ENCODE results near the gene PRRG2. TPM values are rescaled to one million over a fixed set of nuclear protein-coding genes. Genes with fewer than 3 reads are reported as not detected.

The PRRG2 gene
- total RNA-seq (under 1 TPM; 0.24 to 0.89 (median 0.69) TPM), polyA plus RNA-seq (10 to 100 TPM in 1 of 3 donors, 1 to 10 TPM in 2; 1.4 to 16.0 (median 5.9) TPM)
- long read RNA-seq, donor 1 = 0 reads
- long read RNA-seq, donor 2 = 0 reads

DNA sequence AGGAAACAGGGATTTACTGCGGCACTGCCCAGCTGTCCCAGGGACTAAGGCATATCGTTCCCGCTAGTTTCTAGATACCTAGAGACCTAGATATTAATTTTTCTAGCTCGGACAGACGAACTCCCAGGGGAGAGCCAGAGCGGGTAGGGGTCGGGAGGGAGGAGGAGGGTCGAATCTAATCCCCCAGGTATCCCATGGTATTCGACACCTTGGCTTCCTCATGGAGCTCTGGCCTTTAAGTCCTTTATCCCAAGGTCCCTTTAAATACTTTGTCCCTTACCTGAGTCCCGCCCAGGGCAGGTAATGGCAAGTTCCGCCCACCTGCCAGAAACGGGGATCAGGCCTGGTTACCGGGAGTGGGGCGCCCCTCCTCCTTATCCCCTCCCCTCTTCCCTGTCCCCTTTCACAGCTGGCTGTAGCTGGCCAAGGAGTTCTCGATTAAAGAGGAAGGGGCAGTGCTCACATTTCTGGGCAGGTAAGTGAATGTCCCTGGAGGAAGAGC lies at the start of gene PRRG2:
TSS of gene PRRG2 (plus strand) at position 310 of the 502 bp plus-strand sequence. CDS start 1,904 bp downstream, outside the sequence.
- 21 to 30% (median 28%) methylated on average over 15 of the region's 15 CpGs for WGBS, 3 donors
- Histone ChIP-seq H3K9me3 (no peaks in the 10 kb centered on the region), H3K4me1 (peaks cover 30% of the 10 kb centered on the region), H3K4me3 (peak within 1 kb of the TSS; percentile 88), H3K36me3 (ENCODE audit: insufficient read depth in 1 of 2, low read depth in 1 of 2) (peaks cover 0 to 5% of the 10 kb centered on the region in 2 donors), H3K27me3 (ENCODE audit: insufficient read depth in 3 of 3, low read length in 2 of 3) (no peaks in the 10 kb centered on the region), H3K27ac (peak within 1 kb of the TSS; percentile 80)
- ATAC-seq = no peak
- intact Hi-C loops (cut with DNase I) = no loop called here
- TF ChIP-seq, protein P1, sequence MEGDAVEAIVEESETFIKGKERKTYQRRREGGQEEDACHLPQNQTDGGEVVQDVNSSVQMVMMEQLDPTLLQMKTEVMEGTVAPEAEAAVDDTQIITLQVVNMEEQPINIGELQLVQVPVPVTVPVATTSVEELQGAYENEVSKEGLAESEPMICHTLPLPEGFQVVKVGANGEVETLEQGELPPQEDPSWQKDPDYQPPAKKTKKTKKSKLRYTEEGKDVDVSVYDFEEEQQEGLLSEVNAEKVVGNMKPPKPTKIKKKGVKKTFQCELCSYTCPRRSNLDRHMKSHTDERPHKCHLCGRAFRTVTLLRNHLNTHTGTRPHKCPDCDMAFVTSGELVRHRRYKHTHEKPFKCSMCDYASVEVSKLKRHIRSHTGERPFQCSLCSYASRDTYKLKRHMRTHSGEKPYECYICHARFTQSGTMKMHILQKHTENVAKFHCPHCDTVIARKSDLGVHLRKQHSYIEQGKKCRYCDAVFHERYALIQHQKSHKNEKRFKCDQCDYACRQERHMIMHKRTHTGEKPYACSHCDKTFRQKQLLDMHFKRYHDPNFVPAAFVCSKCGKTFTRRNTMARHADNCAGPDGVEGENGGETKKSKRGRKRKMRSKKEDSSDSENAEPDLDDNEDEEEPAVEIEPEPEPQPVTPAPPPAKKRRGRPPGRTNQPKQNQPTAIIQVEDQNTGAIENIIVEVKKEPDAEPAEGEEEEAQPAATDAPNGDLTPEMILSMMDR (IDR thresholded peaks at IDR 0.05) = no peak
- DNase-seq = no peak

DNA sequence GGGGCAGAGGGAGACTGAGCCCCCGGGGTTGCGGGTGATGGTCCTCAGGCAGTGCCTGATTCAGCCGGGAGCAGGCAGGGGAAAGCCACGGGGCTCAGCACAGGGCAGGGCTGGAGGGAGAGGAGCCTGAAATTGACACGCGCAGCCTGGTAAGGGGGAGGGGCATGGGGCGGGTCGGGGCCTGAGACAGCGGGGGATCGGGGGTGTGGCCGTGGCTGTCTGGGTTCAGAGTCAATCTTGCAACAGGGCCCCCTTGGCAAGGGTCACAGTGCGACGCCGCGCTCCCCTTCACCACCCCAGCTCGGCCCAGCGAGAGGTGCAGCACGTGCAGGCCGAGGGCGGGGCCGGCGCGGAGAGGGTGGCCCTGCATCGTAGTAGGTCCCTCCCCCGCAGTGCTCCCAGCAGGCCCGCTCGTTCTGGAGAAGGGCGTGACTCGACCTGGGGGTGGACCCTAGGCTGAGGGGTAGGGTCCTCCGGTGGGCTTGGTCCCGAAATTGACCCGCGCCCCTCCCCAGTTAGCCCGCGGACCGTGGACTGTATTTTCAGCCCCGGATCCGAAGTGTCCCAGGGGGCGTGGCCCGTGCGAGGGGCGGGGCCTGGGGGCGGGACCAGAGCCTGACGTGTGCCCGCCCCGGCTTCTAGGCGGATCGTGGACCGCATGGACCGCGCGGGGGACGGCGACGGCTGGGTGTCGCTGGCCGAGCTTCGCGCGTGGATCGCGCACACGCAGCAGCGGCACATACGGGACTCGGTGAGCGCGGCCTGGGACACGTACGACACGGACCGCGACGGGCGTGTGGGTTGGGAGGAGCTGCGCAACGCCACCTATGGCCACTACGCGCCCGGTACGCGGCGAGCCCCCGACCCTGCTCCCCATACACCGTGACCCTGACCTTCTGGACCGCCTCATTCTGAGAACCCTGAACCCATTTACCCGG lies 47.3 kb upstream of the PRRG2 start:
- TF ChIP-seq, protein P1 (IDR thresholded peaks at IDR 0.05) = peak; percentile 33
- Histone ChIP-seq H3K9me3 (no peaks in the 10 kb centered on the region), H3K4me3 (peak overlapping the region; percentile 72), H3K4me1 (peaks cover 10% of the 10 kb centered on the region), H3K27ac (peak overlapping the region; percentile 77), H3K27me3 (ENCODE audit: insufficient read depth in 3 of 3, low read length in 2 of 3) (no peaks in the 10 kb centered on the region), H3K36me3 (ENCODE audit: insufficient read depth in 1 of 2, low read depth in 1 of 2) (peaks cover 0 to 15% of the 10 kb centered on the region in 2 donors)
- intact Hi-C loops (cut with DNase I) = no loop called here
- peak; percentile 84 to 89 for DNase-seq
- WGBS, 3 donors = 2 to 7% (median 2%) methylated on average over 42 to 87 of the region's 87 CpGs
- peak; percentile 93 to 96 (median 94) for ATAC-seq

DNA sequence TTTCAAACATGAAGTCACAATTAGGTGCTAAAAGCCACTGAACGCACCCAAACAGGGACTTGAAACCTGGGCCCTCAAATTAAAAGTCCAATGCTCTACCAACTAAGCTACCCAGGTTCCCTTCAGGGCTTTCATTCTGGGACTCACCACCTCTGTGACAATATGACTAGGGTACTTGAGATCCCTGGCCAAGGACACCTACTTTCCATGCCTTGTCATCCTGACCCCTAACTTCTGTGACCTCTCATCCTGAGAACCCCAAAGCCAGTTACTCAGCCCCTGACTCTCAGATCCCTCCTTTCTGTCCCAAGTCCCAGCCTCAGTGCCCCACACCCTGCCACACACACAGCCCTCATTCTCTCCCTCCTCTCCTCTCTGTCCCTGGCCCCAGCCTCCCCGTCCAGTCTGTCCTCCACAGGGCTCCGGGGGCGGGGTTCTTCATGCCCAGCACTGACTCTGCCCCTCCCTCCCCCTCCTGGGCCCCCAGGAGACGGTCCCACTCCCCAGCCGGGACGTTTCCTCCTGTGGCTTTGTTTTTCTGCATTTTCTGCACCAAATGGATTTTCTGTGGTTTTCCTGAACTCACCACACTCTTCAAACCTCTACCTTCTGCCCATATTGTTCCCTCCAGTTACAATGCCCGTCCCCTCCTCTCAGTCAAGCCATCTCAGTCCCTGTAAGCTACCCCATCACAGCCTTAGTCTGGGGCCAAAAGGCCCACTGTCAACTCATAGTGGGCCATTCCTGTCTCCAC lies 46.3 kb upstream of the PRRG2 start:
- peak overlapping the region; percentile 72 for H3K4me3 ChIP-seq
- peaks cover 10% of the 10 kb centered on the region for H3K4me1 ChIP-seq
- TF ChIP-seq, protein P1 (IDR thresholded peaks at IDR 0.05) = no peak
- H3K36me3 ChIP-seq (ENCODE audit: insufficient read depth in 1 of 2, low read depth in 1 of 2) = peaks cover 0 to 20% of the 10 kb centered on the region in 2 donors
- H3K9me3 ChIP-seq = no peaks in the 10 kb centered on the region
- ATAC-seq = no peak
- no peak for DNase-seq
- WGBS, 3 donors = 79 to 88% (median 84%) methylated on average over 8 of the region's 8 CpGs
- no peaks in the 10 kb centered on the region for H3K27me3 ChIP-seq (ENCODE audit: insufficient read depth in 3 of 3, low read length in 2 of 3)
- intact Hi-C loops (cut with DNase I) = no loop called here
- H3K27ac ChIP-seq = peak overlapping the region; percentile 77

DNA sequence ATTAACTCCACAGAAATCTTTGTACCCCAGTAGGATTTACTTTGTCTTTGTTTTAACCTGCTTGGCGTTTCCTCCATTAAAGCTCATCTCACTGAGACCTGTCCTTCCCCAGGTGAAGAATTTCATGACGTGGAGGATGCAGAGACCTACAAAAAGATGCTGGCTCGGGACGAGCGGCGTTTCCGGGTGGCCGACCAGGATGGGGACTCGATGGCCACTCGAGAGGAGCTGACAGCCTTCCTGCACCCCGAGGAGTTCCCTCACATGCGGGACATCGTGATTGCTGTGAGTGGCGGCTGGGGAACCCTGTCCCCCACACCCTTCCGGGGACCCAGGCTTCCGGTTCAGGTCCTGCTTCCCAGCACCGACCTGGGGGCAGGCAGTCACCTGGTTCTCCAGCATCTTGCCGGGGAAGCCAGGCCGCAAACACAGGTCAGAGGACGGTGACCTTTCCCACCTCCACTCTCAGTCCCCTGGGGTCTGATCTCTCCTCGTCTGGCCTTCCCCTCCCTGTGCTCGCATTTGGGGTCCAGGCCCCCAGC lies 44.1 kb upstream of the PRRG2 start:
- H3K27ac ChIP-seq = no peak overlapping the region
- no peaks in the 10 kb centered on the region for H3K27me3 ChIP-seq (ENCODE audit: insufficient read depth in 3 of 3, low read length in 2 of 3)
- peaks cover 0 to 17% of the 10 kb centered on the region in 2 donors for H3K36me3 ChIP-seq (ENCODE audit: insufficient read depth in 1 of 2, low read depth in 1 of 2)
- TF ChIP-seq, protein P1 (IDR thresholded peaks at IDR 0.05) = no peak
- H3K9me3 ChIP-seq = no peaks in the 10 kb centered on the region
- 88 to 93% (median 92%) methylated on average over 22 of the region's 22 CpGs for WGBS, 3 donors
- peaks cover 10% of the 10 kb centered on the region for H3K4me1 ChIP-seq
- no peak overlapping the region for H3K4me3 ChIP-seq
- DNase-seq (no peak), ATAC-seq (no peak)
- intact Hi-C loops (cut with DNase I) = no loop called here
